Osteoblast (primary cell): ENCODE results near the gene PACC1. TPM values are rescaled to one million over a fixed set of nuclear protein-coding genes. Genes with fewer than 3 reads are reported as not detected.

ENCODE experiments used
- DNase-seq: peaks from one replicate; pipeline ENCODE4 v3.0.0; 2011; ENCODE audit warnings: low spot score, mixed read lengths; ENCODE audit not compliant: insufficient read length; ENCODE audit errors: missing footprints
- H2AFZ ChIP-seq: 2 replicates; pipeline ENCODE4 v1.6.0; 2011; ENCODE audit warnings: mild to moderate bottlenecking, low read length
- H3K27ac ChIP-seq: 2 replicates; pipeline ENCODE4 v1.5.1; 2011; ENCODE audit warnings: mild to moderate bottlenecking, low read depth, low read length, moderate library complexity
- H3K27me3 ChIP-seq: 2 replicates; pipeline ENCODE4 v1.6.0; 2012; ENCODE audit warnings: mild to moderate bottlenecking, control low read depth, inconsistent platforms, low read length, moderate library complexity; ENCODE audit not compliant: insufficient read depth
- H3K36me3 ChIP-seq: 2 replicates; pipeline ENCODE4 v1.5.1; 2011; ENCODE audit warnings: mild to moderate bottlenecking, low read length, control low read depth, moderate library complexity; ENCODE audit not compliant: insufficient read depth
- H3K4me1 ChIP-seq: 2 replicates; pipeline ENCODE4 v1.5.1; 2011; ENCODE audit warnings: mild to moderate bottlenecking, low read length, control low read depth, moderate library complexity; ENCODE audit not compliant: insufficient read depth
- H3K4me2 ChIP-seq: 2 replicates; pipeline ENCODE4 v1.6.0; 2011; ENCODE audit warnings: mild to moderate bottlenecking, low read length; ENCODE audit not compliant: insufficient read depth
- H3K4me3 ChIP-seq: fragments of 200-600 bp; sonication (generic); 3 replicates; pipeline ENCODE4 v1.5.1; 2012; ENCODE audit warnings: mild to moderate bottlenecking, low read length, inconsistent platforms; ENCODE audit not compliant: insufficient read depth
- H3K79me2 ChIP-seq: 2 replicates; pipeline ENCODE4 v1.6.0; 2012; ENCODE audit warnings: mild to moderate bottlenecking, low read length, control low read depth, inconsistent platforms; ENCODE audit not compliant: insufficient read depth
- H3K9me3 ChIP-seq: 2 replicates; pipeline ENCODE4 v1.5.1; 2011; ENCODE audit warnings: low read depth, low read length, control low read depth
- H4K20me1 ChIP-seq: 2 replicates; pipeline ENCODE4 v1.6.0; 2012; ENCODE audit warnings: mild to moderate bottlenecking, low read length, control low read depth; ENCODE audit not compliant: insufficient read depth
- CTCF ChIP-seq: IDR thresholded peaks from 2 replicates; pipeline ENCODE4 v1.5.1; 2011; ENCODE audit warnings: mild to moderate bottlenecking, low read depth, low read length, moderate library complexity; ENCODE audit errors: extremely low read depth
- total RNA-seq: library from RNA; depleted of rRNA; stranded (reverse); fragments of >200 nt; gene quantifications from 2 replicates; pipeline ENCODE4 v1.2.3, GENCODE V29; 2012

Gene PACC1
- total RNA-seq, 1 donor = 6.5 TPM

- H3K79me2 ChIP-seq = no peaks in the 10 kb centered on the region
- peaks cover 7% of the 10 kb centered on the region for H3K4me1 ChIP-seq
- TF ChIP-seq CTCF = no peak
- peaks cover 27% of the 10 kb centered on the region for H3K36me3 ChIP-seq
- H3K9me3 ChIP-seq = no peaks in the 10 kb centered on the region
- no peak overlapping the region for H3K4me3 ChIP-seq
- no peaks in the 10 kb centered on the region for H3K27me3 ChIP-seq
- H3K27ac ChIP-seq = no peak overlapping the region
- no peaks in the 10 kb centered on the region for H4K20me1 ChIP-seq
- no peak overlapping the region for H2AFZ ChIP-seq
- no peak overlapping the region for H3K4me2 ChIP-seq
- no peak for DNase-seq
Measured at GRCh38 chr1:212359794-212360479, 54.7 kb downstream of the PACC1 start.

- H3K4me3 ChIP-seq = no peak overlapping the region
- no peaks in the 10 kb centered on the region for H4K20me1 ChIP-seq
- H3K27me3 ChIP-seq = no peaks in the 10 kb centered on the region
- H3K36me3 ChIP-seq = peaks cover 22% of the 10 kb centered on the region
- no peak for DNase-seq
- no peak for TF ChIP-seq CTCF
- peaks cover 10% of the 10 kb centered on the region for H3K4me1 ChIP-seq
- H3K4me2 ChIP-seq = no peak overlapping the region
- H3K79me2 ChIP-seq = no peaks in the 10 kb centered on the region
- H3K27ac ChIP-seq = no peak overlapping the region
- H3K9me3 ChIP-seq = no peaks in the 10 kb centered on the region
- H2AFZ ChIP-seq = no peak overlapping the region
Measured at GRCh38 chr1:212355230-212355969, 59.3 kb downstream of the PACC1 start.

- no peak for TF ChIP-seq CTCF
- DNase-seq = no peak
- no peaks in the 10 kb centered on the region for H3K27me3 ChIP-seq
- H4K20me1 ChIP-seq = no peaks in the 10 kb centered on the region
- no peaks in the 10 kb centered on the region for H3K79me2 ChIP-seq
- peaks cover 10% of the 10 kb centered on the region for H3K4me1 ChIP-seq
- no peak overlapping the region for H3K4me2 ChIP-seq
- H3K27ac ChIP-seq = no peak overlapping the region
- no peak overlapping the region for H2AFZ ChIP-seq
- H3K36me3 ChIP-seq = peaks cover 14% of the 10 kb centered on the region
- H3K4me3 ChIP-seq = no peak overlapping the region
- no peaks in the 10 kb centered on the region for H3K9me3 ChIP-seq
Measured at GRCh38 chr1:212354464-212354863, 60.2 kb downstream of the PACC1 start.

- no peak overlapping the region for H3K27ac ChIP-seq
- no peaks in the 10 kb centered on the region for H3K27me3 ChIP-seq
- no peak for DNase-seq
- peaks cover 10% of the 10 kb centered on the region for H3K4me1 ChIP-seq
- H3K4me3 ChIP-seq = no peak overlapping the region
- H4K20me1 ChIP-seq = no peaks in the 10 kb centered on the region
- H3K79me2 ChIP-seq = no peaks in the 10 kb centered on the region
- H3K4me2 ChIP-seq = no peak overlapping the region
- TF ChIP-seq CTCF = no peak
- no peaks in the 10 kb centered on the region for H3K9me3 ChIP-seq
- H2AFZ ChIP-seq = no peak overlapping the region
- H3K36me3 ChIP-seq = peaks cover 10% of the 10 kb centered on the region
Measured at GRCh38 chr1:212353181-212353580, 61.5 kb downstream of the PACC1 start.
